A673 (cell line): ENCODE measurements around the gene CCDC178. TPM values are rescaled to one million over a fixed set of nuclear protein-coding genes. Genes with fewer than 3 reads are reported as not detected.

ENCODE experiments used
- BruUV-seq: library from RNA; stranded (reverse); fragments of 400-500 nt; replicated peaks from 2 replicates; lab custom pipeline; 2021; lab: Mats Ljungman, UMichigan
- CTCF ChIA-PET: fragments of 300-600 bp; sonication (Branson Sonifier 250); formaldehyde crosslinking; loops from one replicate; lab custom pipeline; 2022; ENCODE audit warnings: antibody characterized with exemption; lab: Charles Lee
- POLR2A ChIA-PET: fragments of 300-600 bp; sonication (Branson Sonifier 250); formaldehyde crosslinking; loops from one replicate; lab custom pipeline; 2022; ENCODE audit warnings: antibody characterized with exemption; ENCODE audit not compliant: low non-redundant PET; lab: Charles Lee
- DNase-seq: peaks from one replicate; pipeline ENCODE4 v3.0.0-alpha.2; 2015; ENCODE audit warnings: low spot score
- H3K27ac ChIP-seq: fragments of 200-600 bp; sonication (generic); 2 replicates; pipeline ENCODE4 v1.5.1; 2016; ENCODE audit warnings: mixed run types, low read depth, mild to moderate bottlenecking, mixed read lengths, antibody characterized with exemption, low read length; ENCODE audit not compliant: poor library complexity, severe bottlenecking
- H3K27me3 ChIP-seq: fragments of 200-600 bp; sonication (generic); replicated peaks from 2 replicates; pipeline ENCODE4 v1.6.1; 2017; ENCODE audit warnings: mixed run types, low read depth, mild to moderate bottlenecking, mixed read lengths, antibody characterized with exemption, low read length; ENCODE audit not compliant: insufficient read depth, poor library complexity
- H3K36me3 ChIP-seq: fragments of 200-600 bp; sonication (generic); 2 replicates; pipeline ENCODE4 v1.6.1; 2016; ENCODE audit warnings: mixed run types, mild to moderate bottlenecking, mixed read lengths, antibody characterized with exemption, low read length; ENCODE audit not compliant: insufficient read depth, poor library complexity, severe bottlenecking
- H3K4me1 ChIP-seq: fragments of 200-600 bp; sonication (generic); 2 replicates; pipeline ENCODE4 v1.6.1; 2017; ENCODE audit warnings: mixed run types, mild to moderate bottlenecking, mixed read lengths, antibody characterized with exemption, low read length; ENCODE audit not compliant: insufficient read depth, poor library complexity, severe bottlenecking
- H3K4me3 ChIP-seq: fragments of 200-600 bp; sonication (generic); 2 replicates; pipeline ENCODE4 v1.5.1; 2016; ENCODE audit warnings: low read depth, mixed run types, mild to moderate bottlenecking, mixed read lengths, low read length; ENCODE audit not compliant: poor library complexity, severe bottlenecking
- H3K9me3 ChIP-seq: fragments of 200-600 bp; sonication (generic); 2 replicates; pipeline ENCODE4 v1.6.1; 2016; ENCODE audit warnings: mixed run types, low read depth, mild to moderate bottlenecking, mixed read lengths, antibody characterized with exemption, low read length; ENCODE audit not compliant: poor library complexity, severe bottlenecking
- EZH2 ChIP-seq: fragments of 200-600 bp; sonication (generic); IDR thresholded peaks from 2 replicates; pipeline ENCODE4 v1.6.1; 2017; ENCODE audit warnings: borderline replicate concordance, low read depth, mild to moderate bottlenecking, mixed read lengths, antibody characterized with exemption, low read length; ENCODE audit not compliant: poor library complexity, severe bottlenecking
- intact Hi-C: fragments of 100-400 bp; cut with micrococcal nuclease; formaldehyde crosslinking; loops from one replicate; pipeline ENCODE4 v1.10.0; 2022; ENCODE audit not compliant: unreplicated experiment
- total RNA-seq: library from RNA; stranded (reverse); gene quantifications from 2 replicates; pipeline ENCODE4 v1.2.3, GENCODE V29; 2021
- TF ChIP-seq, protein P1 (sequence below): fragments of 300-800, 200-600 bp; sonication (generic); conservative IDR thresholded peaks from 2 replicates; pipeline ENCODE4 v1.5.1; 2017; ENCODE audit warnings: low read depth, mild to moderate bottlenecking, antibody characterized with exemption, low read length, moderate library complexity, mixed read lengths

The CCDC178 gene
- total RNA-seq, 1 experiment from 2014 or later: not detected

DNA sequence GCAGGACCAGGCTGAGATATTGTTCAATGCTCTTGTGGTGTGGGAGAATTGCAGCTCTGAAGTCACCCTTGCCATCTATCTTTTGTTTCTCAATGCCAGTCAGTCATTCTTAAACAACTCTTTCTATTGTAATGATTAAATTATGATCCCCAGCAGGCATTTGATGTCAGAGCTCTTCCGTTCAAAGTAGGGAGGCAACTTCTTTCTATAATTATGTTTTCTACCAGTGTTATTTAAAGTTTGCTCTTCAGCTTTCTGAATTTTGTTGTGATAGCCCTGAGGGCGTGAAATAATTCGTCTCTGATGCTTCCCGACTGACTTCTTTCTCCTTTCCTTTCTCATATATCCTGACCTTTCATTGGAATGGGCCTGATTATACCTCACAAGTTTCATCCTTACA lies 506.3 kb downstream of the CCDC178 start:
- ChIA-PET CTCF (no interaction called here), POLR2A (no interaction called here)
- BruUV-seq: no TSS peak
- H3K27me3 ChIP-seq: no peaks in the 10 kb centered on the region
- H3K9me3 ChIP-seq: no peaks in the 10 kb centered on the region
- intact Hi-C loops: no loop called here
- H3K36me3 ChIP-seq: no peaks in the 10 kb centered on the region
- no peaks in the 10 kb centered on the region for H3K4me1 ChIP-seq
- H3K4me3 ChIP-seq: no peak overlapping the region
- no peak overlapping the region for H3K27ac ChIP-seq
- TF ChIP-seq, protein P1, sequence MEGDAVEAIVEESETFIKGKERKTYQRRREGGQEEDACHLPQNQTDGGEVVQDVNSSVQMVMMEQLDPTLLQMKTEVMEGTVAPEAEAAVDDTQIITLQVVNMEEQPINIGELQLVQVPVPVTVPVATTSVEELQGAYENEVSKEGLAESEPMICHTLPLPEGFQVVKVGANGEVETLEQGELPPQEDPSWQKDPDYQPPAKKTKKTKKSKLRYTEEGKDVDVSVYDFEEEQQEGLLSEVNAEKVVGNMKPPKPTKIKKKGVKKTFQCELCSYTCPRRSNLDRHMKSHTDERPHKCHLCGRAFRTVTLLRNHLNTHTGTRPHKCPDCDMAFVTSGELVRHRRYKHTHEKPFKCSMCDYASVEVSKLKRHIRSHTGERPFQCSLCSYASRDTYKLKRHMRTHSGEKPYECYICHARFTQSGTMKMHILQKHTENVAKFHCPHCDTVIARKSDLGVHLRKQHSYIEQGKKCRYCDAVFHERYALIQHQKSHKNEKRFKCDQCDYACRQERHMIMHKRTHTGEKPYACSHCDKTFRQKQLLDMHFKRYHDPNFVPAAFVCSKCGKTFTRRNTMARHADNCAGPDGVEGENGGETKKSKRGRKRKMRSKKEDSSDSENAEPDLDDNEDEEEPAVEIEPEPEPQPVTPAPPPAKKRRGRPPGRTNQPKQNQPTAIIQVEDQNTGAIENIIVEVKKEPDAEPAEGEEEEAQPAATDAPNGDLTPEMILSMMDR: no peak
- TF ChIP-seq EZH2: no peak
- no peak for DNase-seq

DNA sequence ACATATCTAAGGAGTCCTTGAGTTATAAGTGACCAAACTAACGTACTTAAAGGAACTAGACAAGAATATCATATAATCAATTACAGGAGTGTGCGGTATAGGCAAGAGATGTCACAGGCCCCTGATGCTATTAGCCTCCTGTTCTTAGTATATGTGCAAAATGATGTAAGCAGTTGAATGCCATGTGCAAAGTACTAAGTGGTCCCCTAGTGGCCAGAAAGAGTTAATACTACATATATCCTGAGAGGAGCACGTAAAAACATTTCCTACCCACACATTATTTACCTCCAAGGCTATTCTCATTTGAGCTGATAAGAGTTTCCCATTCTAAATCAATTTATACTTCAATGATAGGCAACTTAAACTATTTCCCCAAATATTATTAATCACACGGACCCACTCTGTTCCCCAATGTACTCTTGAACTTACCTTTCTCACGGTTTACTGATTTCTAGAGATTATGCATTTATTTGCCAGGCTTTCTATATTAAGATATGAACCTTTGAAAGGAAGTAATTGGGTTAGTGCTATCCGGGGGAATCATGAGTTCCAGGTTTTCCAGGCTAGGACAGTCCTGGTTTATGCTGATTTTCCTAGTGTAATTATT lies 509.7 kb downstream of the CCDC178 start:
- no peak overlapping the region for H3K27ac ChIP-seq
- H3K4me1 ChIP-seq: no peaks in the 10 kb centered on the region
- POLR2A ChIA-PET: no interaction called here
- no peaks in the 10 kb centered on the region for H3K36me3 ChIP-seq
- no TSS peak for BruUV-seq
- TF ChIP-seq EZH2: no peak
- TF ChIP-seq, protein P1: peak; percentile 72
- CTCF ChIA-PET: no interaction called here
- peak; percentile 71 for DNase-seq
- H3K9me3 ChIP-seq: no peaks in the 10 kb centered on the region
- no peaks in the 10 kb centered on the region for H3K27me3 ChIP-seq
- no peak overlapping the region for H3K4me3 ChIP-seq
- intact Hi-C loops: no loop called here

DNA sequence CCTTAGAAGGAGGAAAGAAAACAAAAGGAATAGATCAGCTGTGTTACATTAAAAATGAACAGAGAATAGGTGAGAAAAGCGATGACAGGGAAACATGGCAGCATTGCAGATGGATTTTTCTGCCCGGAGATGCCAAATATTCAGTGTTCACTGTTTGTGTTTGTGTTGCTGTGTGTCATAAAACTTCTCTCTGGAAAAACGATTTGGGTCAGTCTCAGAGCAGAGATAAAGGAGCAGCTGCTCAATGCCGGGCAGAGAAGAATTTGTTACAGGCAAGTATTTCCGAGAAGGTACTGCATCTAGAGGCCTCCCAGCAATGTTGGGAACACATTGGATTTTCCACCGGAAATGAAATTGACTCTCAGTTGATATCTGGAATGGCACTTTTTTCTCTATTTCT lies 511.3 kb downstream of the CCDC178 start:
- ChIA-PET CTCF (no interaction called here), POLR2A (no interaction called here)

More for the DNA sequence above, 511.3 kb downstream of the CCDC178 start:
- TF ChIP-seq, protein P1: no peak
- no peak for TF ChIP-seq EZH2
- no TSS peak for BruUV-seq
- Histone ChIP-seq H3K4me1 (no peaks in the 10 kb centered on the region), H3K27me3 (no peaks in the 10 kb centered on the region), H3K4me3 (no peak overlapping the region), H3K9me3 (no peaks in the 10 kb centered on the region), H3K27ac (no peak overlapping the region), H3K36me3 (no peaks in the 10 kb centered on the region)
- no peak for DNase-seq
- intact Hi-C loops: loop anchor here (10.0 kb wide), 1 partner anchor 774 kb away; no protein-coding TSS in a partner anchor
